Neuron (in vitro differentiated cells): ENCODE measurements around the gene CCDC187.
"Not testable (repeated sequence)": the region's sequence is repeated elsewhere in the genome, so short reads cannot be mapped to it uniquely, and the experiment has no call there.

Source experiments
- H2AFZ ChIP-seq: one replicate; pipeline ENCODE4 v1.6.1; 2013; ENCODE audit warnings: low read depth, mild to moderate bottlenecking, inconsistent platforms, low read length, moderate library complexity
- H3K27me3 ChIP-seq: one replicate; pipeline ENCODE4 v1.6.1; 2013; ENCODE audit warnings: low read length; ENCODE audit not compliant: insufficient read depth
- H3K36me3 ChIP-seq: one replicate; pipeline ENCODE4 v1.6.1; 2013; ENCODE audit warnings: low read length; ENCODE audit not compliant: insufficient read depth
- H3K4me1 ChIP-seq: one replicate; pipeline ENCODE4 v1.6.1; 2013; ENCODE audit warnings: low read length; ENCODE audit not compliant: insufficient read depth
- H3K4me3 ChIP-seq: 2 replicates; pipeline ENCODE4 v1.5.1; 2013; ENCODE audit warnings: mild to moderate bottlenecking, low read length, moderate library complexity
- H3K9me3 ChIP-seq: one replicate; pipeline ENCODE4 v1.6.1; 2013; ENCODE audit warnings: low read length

Gene CCDC187

DNA sequence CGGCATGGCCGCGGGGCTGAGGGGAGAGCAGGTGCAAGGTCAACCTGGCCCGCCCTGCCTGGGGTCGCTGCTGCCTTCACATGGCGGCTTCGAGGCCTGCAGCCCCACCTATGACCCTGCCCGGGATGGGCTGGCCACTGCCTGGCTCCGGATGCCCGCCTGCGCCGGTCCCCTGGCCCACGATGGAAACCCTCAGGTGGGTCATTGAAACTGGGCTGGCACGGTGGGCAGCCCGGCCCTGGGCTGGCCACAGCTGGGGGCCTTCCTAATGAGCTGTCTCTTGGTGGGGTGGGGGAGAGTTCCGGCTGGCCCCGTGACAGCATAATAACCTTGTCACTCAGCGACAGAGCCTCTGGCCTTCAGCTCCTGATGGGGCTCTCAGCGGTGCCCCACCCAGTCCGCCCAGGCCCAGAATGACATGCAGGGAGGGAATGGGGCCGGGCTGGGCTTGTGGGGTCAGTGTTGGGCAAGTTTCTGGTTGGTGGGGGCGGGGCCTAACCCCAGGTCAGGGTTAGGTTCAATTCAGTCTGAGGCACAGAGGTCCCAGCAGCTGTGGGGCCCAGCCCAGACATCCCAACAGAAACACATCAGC, at the start of gene CCDC187:
Gene CCDC187, minus strand, starts transcription at position 270 of the 592 bp plus-strand sequence. Its CDS starts 264 bp downstream, at position 6.
- Histone ChIP-seq H3K27me3 (peaks cover 11% of the 10 kb centered on the region), H2AFZ (no peak within 1 kb of the TSS), H3K4me3 (no peak within 1 kb of the TSS)

DNA sequence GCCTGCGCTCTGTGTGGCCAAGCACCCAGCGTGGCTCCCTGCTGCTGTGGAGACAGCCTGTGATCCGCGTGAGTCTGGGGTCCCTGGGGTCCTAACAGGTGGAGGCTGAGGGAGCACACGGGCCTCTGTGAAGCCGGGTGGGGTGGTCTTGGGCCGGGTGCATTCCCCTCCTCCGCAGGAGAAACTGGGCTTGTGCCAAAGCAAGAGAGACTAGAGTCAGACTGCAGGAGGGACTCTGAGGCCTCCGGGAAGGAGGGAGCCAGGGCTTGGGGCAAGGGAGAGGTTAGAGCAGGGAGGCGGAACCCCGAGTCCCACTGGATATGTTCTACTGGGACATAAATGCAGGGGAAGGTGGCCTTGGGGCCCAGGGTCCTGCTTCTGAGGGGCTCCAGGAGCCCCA, 49.2 kb upstream of the CCDC187 start:
- Histone ChIP-seq H3K4me1 (peaks cover 7% of the 10 kb centered on the region), H3K9me3 (no peaks in the 10 kb centered on the region), H3K36me3 (peaks cover 24% of the 10 kb centered on the region), H3K4me3 (no peak overlapping the region), H3K27me3 (no peaks in the 10 kb centered on the region), H2AFZ (no peak overlapping the region)

More for the DNA sequence above, at the start of gene CCDC187:
- Histone ChIP-seq H3K36me3 (no peaks in the 10 kb centered on the region), H3K9me3 (no peaks in the 10 kb centered on the region), H3K4me1 (peaks cover 5% of the 10 kb centered on the region)

DNA sequence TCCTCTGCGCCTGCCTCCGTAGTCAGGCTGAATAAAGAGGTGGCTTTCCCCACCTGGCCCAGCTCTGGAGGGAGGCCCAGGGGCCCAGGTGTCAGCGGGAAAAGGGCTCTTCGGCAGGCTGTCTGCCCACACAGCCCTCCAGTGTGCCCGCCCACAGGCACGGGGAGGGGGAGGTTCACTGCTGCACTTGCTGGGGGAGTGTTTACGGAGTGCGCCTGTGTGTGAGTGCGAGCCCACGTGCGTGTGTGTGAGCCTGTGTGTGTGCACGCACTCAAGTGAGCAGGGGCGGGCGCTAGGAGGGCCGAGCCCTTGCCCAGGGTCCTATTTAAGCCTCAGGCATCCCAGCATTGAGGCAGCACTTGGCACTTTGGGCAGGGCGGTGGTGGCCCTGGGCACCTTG, 48.8 kb upstream of the CCDC187 start:
- no peaks in the 10 kb centered on the region for H3K27me3 ChIP-seq
- H3K9me3 ChIP-seq = no peaks in the 10 kb centered on the region
- peaks cover 7% of the 10 kb centered on the region for H3K4me1 ChIP-seq
- no peak overlapping the region for H3K4me3 ChIP-seq
- no peak overlapping the region for H2AFZ ChIP-seq
- peaks cover 19% of the 10 kb centered on the region for H3K36me3 ChIP-seq

DNA sequence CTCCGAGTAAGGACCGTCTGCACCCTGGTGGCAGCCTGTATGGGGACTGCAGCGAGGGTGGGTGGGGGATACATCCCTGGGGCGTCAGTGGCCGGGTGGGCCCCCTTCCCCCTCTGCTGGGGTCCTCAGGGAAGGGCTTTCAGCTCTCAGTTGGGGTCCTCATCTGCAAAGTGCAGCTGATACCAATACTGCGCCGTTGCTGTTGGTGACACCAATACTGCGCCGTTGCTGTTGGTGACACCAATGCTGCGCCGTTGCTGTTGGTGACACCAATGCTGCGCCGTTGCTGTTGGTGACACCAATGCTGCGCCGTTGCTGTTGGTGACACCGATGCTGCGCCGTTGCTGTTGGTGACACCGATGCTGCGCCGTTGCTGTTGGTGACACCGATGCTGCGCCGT, 48.0 kb upstream of the CCDC187 start:
- H3K4me3 ChIP-seq, H2AFZ ChIP-seq, H3K9me3 ChIP-seq, H3K27me3 ChIP-seq, H3K4me1 ChIP-seq: not testable (repeated sequence)
- peaks cover 12% of the 10 kb centered on the region for H3K36me3 ChIP-seq

DNA sequence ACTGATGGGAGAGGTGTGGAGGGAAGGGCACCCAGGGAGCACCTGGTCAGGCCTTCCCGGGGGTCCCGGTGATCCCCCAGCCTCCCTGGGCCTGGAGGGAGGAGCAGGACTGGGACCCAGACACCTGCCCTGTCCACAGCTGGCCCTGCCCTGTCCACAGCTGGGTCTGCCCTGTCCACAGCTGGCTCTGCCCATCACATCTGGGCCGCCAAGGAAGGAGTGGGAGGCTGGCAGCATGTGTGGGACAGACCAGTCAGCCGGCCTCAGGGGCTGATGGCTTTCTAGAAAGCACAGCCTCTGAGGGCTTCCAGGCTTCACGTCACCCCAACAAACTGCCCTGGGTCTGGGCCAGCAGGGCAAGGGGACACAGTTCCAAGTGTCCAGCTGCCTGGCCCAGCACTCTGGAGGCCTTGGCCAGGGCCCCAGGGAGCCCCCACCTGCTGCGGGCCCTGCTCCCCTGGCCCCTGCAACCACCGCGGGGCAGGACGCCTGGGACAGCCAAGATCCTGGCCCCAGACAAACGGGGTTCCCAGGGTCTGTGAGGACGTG, 47.4 kb upstream of the CCDC187 start:
- H3K4me3 ChIP-seq = no peak overlapping the region
- no peak overlapping the region for H2AFZ ChIP-seq
- no peaks in the 10 kb centered on the region for H3K9me3 ChIP-seq
- H3K36me3 ChIP-seq = peaks cover 7% of the 10 kb centered on the region
- no peaks in the 10 kb centered on the region for H3K27me3 ChIP-seq
- peaks cover 10% of the 10 kb centered on the region for H3K4me1 ChIP-seq

DNA sequence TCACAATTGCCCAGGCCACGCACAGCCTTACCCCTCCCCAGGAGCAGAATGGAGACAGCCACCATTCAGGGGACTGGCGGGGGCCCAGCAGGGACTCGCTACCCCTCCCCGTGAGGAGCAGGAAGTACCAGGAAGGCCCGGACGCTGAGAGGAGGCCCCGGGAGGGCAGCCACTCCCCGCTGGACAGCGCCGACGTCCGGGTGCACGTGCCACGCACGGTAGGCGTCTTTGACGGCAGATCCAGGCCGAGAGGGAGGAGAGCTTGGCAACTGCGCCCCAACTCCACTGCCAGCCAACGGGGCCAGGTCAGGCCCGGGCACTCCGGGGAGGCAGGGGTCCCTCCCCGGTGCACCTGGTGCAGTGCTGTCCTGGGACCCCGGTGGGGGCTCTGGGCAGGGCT, 45.7 kb upstream of the CCDC187 start:
- H3K36me3 ChIP-seq = peaks cover 4% of the 10 kb centered on the region
- H3K27me3 ChIP-seq = no peaks in the 10 kb centered on the region
- H3K4me1 ChIP-seq = peaks cover 21% of the 10 kb centered on the region
- H3K4me3 ChIP-seq = no peak overlapping the region
- no peak overlapping the region for H2AFZ ChIP-seq
- H3K9me3 ChIP-seq = no peaks in the 10 kb centered on the region

DNA sequence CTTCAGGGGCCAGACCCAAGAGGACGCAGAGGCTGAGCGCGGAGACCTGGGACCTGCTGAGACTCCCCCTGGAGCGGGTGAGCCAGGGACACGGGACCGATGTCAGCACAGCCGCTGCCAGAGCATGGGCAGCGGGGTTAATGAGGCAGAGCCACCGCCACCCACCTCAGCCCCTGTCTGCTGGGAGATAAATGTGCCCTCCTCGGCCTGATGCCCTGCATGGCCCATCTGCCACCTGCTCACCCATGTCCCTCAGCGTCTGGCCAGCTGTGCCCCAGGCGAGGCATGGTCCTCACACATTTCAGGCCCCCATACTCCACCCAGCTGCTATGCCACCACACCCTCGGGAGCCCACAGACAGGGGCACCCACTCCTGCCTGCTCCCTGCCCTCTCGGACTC, 44.8 kb upstream of the CCDC187 start:
- Histone ChIP-seq H3K9me3 (no peaks in the 10 kb centered on the region), H2AFZ (no peak overlapping the region), H3K36me3 (peaks cover 6% of the 10 kb centered on the region), H3K27me3 (no peaks in the 10 kb centered on the region), H3K4me3 (no peak overlapping the region), H3K4me1 (peaks cover 14% of the 10 kb centered on the region)

DNA sequence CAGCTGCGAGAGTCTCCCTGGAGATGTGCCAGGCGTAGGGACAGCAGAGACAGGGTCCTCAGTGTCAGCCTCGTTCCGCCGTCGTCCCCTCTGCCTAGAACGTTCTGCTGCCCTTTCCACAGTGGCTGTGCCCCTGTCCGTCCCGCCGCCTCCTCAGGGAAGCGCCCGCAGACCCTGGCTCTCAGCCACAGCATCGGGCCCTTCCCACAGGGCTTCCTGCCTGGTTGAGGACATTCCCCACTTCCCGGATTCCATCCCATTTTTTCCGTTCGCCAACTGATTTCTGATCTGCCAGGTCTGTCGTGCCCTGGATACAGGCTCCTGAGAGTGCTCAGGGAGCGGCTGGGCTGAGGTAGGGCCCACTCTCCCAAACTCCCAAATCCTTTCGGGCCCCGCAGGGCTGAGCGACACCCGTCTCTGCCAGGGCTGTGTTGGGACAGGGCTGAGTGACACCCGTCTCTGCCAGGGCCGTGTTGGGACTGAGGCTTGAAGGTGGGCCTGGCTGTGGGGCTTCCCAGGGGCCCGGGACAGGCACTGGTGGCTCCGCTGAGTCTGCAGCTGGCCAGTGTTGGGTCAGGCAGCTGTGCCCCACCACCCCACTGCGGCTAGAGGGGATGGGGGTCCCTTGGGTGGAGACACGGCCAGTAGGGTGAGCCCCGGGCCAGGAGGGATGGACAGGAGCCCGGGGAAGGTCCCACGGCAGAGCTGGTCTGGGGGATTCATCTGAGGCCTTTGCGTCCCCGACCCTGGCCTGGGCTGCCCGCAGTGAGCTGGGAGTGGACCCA, 43.8 kb upstream of the CCDC187 start:
- Histone ChIP-seq H3K9me3 (no peaks in the 10 kb centered on the region), H3K4me3 (no peak overlapping the region), H3K36me3 (peaks cover 11% of the 10 kb centered on the region), H3K4me1 (peaks cover 14% of the 10 kb centered on the region), H2AFZ (no peak overlapping the region), H3K27me3 (no peaks in the 10 kb centered on the region)

DNA sequence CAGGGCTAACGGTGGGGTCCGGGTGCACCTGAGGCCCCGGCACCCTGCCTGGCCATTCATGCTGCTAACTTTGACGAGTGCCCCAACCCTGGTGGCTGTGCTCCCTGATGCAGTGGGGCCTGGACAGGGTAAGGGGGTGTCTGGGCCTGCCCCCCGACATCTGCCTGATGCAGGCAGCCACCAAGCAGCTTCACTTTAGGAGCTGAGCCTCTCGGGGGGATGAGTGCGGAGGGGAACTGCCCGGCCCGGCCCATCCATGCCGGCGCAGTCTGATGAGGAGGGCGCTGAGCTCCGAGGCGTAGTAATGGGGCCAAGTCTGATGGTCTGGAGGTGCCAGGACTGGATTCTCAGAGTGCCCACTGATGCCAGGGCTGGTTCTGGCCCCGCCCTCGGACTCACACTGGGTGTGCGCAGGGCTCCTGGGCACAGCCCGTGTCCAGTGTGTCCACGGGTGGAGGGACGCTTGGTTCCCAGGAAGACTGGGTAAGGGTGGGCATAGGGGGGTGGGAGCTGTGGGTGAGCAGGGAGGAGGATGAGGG, 43.1 kb upstream of the CCDC187 start:
- no peak overlapping the region for H2AFZ ChIP-seq
- peaks cover 14% of the 10 kb centered on the region for H3K4me1 ChIP-seq
- no peak overlapping the region for H3K4me3 ChIP-seq
- H3K9me3 ChIP-seq = no peaks in the 10 kb centered on the region
- H3K36me3 ChIP-seq = peaks cover 11% of the 10 kb centered on the region
- no peaks in the 10 kb centered on the region for H3K27me3 ChIP-seq

DNA sequence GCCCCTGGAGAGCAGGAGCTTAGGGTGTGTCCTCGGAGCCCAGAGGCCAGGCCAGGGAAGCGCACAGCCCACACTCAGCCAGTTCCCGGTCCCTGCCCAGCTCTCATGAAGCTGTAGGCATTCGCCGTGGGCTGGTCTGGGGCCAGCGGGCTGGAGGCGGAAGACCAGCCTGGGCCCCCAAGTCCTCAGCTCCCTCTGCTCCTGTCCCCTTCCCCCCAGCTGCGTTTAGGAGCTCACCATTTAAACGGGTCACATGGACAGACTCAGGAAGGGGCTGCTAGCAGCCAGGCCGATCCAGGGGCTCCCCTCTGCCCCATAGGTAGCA, 42.2 kb upstream of the CCDC187 start:
- no peaks in the 10 kb centered on the region for H3K27me3 ChIP-seq
- H3K9me3 ChIP-seq = no peaks in the 10 kb centered on the region
- peaks cover 14% of the 10 kb centered on the region for H3K4me1 ChIP-seq
- H3K4me3 ChIP-seq = no peak overlapping the region
- peaks cover 18% of the 10 kb centered on the region for H3K36me3 ChIP-seq
- no peak overlapping the region for H2AFZ ChIP-seq

DNA sequence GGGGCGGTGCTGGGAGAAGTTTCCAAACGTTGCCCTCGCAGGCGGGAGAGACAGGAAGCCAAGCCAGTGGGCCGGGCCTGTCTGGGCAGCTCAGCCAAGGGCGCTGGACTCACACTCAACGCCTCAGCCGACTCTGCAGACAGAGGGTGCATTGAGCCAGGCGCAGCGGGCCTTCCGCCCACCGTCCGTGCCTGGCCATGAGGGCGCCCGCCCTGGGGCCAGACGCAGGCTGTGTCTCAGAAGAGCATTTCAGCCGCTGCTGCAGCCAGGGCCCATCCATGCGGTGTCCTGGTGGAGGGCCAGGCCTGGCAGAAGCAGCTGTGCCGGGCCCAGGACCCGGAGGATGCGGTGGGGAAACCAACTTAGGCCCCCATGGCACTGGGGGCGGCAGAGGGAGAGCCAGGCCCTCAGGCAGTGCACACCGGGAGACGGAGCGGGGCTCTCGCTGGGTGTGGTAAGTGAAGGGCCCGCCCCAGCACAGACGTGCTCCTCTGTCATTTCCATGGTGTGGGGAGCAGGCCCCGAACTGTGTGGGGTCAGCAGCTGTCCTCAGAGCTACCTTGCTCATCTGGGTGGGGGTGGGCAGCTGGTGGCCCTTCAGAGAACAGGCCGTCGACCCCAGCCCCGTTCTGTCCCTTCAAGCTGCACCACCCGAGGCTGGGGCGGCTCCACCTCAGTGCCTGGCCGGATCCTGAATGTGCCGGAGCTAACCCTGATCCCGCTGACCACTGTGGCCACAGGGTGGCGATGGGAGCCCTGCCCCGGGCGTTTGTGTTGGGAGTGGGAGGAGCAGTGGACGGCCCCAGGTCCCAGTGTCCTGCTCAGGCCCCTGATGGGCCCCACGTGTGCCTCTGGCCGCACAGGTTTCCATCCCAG, 41.6 kb upstream of the CCDC187 start:
- no peaks in the 10 kb centered on the region for H3K9me3 ChIP-seq
- no peak overlapping the region for H2AFZ ChIP-seq
- H3K27me3 ChIP-seq = no peaks in the 10 kb centered on the region
- H3K4me3 ChIP-seq = no peak overlapping the region
- peaks cover 14% of the 10 kb centered on the region for H3K4me1 ChIP-seq
- peaks cover 23% of the 10 kb centered on the region for H3K36me3 ChIP-seq

DNA sequence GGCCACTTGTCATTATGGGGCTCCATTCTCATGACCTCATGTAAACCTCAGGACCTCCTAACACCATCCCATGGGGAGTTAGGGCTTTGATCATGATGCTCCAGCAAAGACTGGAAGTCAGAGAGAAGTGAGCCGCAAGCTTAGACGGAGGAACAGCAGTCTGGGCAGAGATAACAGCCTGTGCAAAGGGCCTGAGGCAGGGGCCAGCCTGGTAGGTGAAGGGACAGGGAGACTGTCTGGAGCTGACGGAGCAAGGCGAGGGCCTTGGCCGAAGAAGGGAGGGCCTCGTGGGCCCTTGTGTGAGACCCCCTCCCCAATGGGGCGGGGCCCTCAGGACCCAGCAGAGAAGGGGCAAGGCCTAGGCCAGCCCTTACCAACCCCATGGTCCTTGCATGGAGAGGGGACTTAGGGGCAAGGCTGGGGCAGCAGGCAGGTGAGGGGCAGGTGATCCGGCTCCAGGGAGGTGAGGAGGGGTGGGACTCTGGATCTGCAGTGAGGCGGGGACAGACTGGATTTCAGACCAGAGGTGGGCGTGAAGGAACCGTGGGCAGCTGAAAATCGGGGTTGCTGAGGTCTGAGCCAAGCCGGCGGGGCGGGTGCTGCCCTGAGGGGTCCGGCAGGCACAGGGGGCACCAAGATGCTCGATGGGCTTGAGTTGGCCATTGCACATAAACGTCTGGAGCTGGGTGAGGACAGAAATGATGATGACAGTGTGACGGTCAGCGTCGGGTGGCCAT, 40.8 kb upstream of the CCDC187 start:
- Histone ChIP-seq H2AFZ (no peak overlapping the region), H3K36me3 (peaks cover 30% of the 10 kb centered on the region), H3K4me3 (no peak overlapping the region), H3K4me1 (peaks cover 14% of the 10 kb centered on the region), H3K9me3 (no peaks in the 10 kb centered on the region), H3K27me3 (no peaks in the 10 kb centered on the region)
